H1 (cell line): ENCODE data around the gene MSTO1. TPM values are rescaled to one million over a fixed set of nuclear protein-coding genes. Genes with fewer than 3 reads are reported as not detected.
A peak's percentile ranks its signal among the peaks of the same experiment; 100 is the strongest.
"Not testable (repeated sequence)": the region's sequence is repeated elsewhere in the genome, so short reads cannot be mapped to it uniquely, and the experiment has no call there.

Source experiments
- CTCF ChIA-PET: fragments of 300-600 bp; sonication (Branson Sonifier 250); formaldehyde crosslinking; loops from one replicate; lab custom pipeline; 2021; ENCODE audit not compliant: partially characterized antibody; lab: Charles Lee
- POLR2A ChIA-PET: fragments of 300-600 bp; sonication (Branson Sonifier 250); formaldehyde crosslinking; loops from one replicate; lab custom pipeline; 2021; ENCODE audit warnings: inconsistent platforms; ENCODE audit not compliant: partially characterized antibody; lab: Charles Lee
- DNase-seq, 2 experiments: peaks; one replicate each; pipeline versions ENCODE4 v3.0.0 to v3.0.0-alpha.2; 2010 to 2022; ENCODE audit warnings: low spot score in 2 of 2, low read depth in 1 of 2, mixed read lengths in 1 of 2
- FAIRE-seq: peaks from 2 replicates; lab custom pipeline; 2011; peaks lifted over from hg19 to GRCh38; lab: Jason Lieb, UNC
- H2AFZ ChIP-seq: 2 replicates; pipeline ENCODE4 v1.8.1; 2012; ENCODE audit warnings: low read length, inconsistent platforms
- H2AK5ac ChIP-seq: 2 replicates; pipeline ENCODE4 v1.6.1; 2013; ENCODE audit warnings: low read depth, low read length
- H2BK120ac ChIP-seq: replicated peaks from 2 replicates; pipeline ENCODE3; 2013; ENCODE audit warnings: low read depth, low read length, inconsistent platforms
- H2BK12ac ChIP-seq: 2 replicates; pipeline ENCODE4 v1.6.1; 2013; ENCODE audit warnings: low read depth, low read length
- H2BK15ac ChIP-seq: 2 replicates; pipeline ENCODE4 v1.6.1; 2013; ENCODE audit warnings: low read length
- H2BK20ac ChIP-seq: 2 replicates; pipeline ENCODE4 v1.6.1; 2013; ENCODE audit warnings: low read length
- H2BK5ac ChIP-seq: 2 replicates; pipeline ENCODE4 v1.6.1; 2013; ENCODE audit warnings: low read depth, low read length
- H3K14ac ChIP-seq: 2 replicates; pipeline ENCODE4 v1.6.1; 2013; ENCODE audit warnings: inconsistent platforms; ENCODE audit not compliant: insufficient read length
- H3K18ac ChIP-seq: 2 replicates; pipeline ENCODE4 v1.6.1; 2013; ENCODE audit warnings: low read length; ENCODE audit errors: extremely low read depth
- H3K23ac ChIP-seq: 2 replicates; pipeline ENCODE4 v1.6.1; 2013; ENCODE audit warnings: inconsistent platforms; ENCODE audit not compliant: insufficient read length
- H3K23me2 ChIP-seq: 2 replicates; pipeline ENCODE4 v1.6.1; 2013; ENCODE audit warnings: low read depth, low read length
- H3K27ac ChIP-seq: 2 replicates; pipeline ENCODE4 v1.6.1; 2011; ENCODE audit warnings: low read depth, low read length, inconsistent platforms
- H3K27me3 ChIP-seq, 4 experiments: replicated peaks in 1 of 4; 1 replicate in 1 of 4; 2 replicates in 3 of 4; pipeline versions ENCODE4 v1.6.1 to v1.8.1; 2011 to 2013; ENCODE audit warnings: low read length in 3 of 4, mild to moderate bottlenecking in 3 of 4, inconsistent platforms in 2 of 4, mixed read lengths in 2 of 4, moderate library complexity in 1 of 4; ENCODE audit not compliant: control insufficient read depth in 3 of 4, insufficient read depth in 3 of 4; ENCODE audit errors: extremely low read depth in 1 of 4
- H3K36me3 ChIP-seq, 4 experiments: 2 replicates each; pipeline versions ENCODE4 v1.6.1 to v1.8.1; 2011 to 2013; ENCODE audit warnings: mild to moderate bottlenecking in 4 of 4, low read length in 3 of 4, moderate library complexity in 2 of 4, control low read depth in 1 of 4, inconsistent platforms in 1 of 4; ENCODE audit not compliant: insufficient read depth in 4 of 4, control insufficient read depth in 2 of 4
- H3K4ac ChIP-seq: replicated peaks from 2 replicates; pipeline ENCODE3; 2013; ENCODE audit warnings: low read length, low read depth, mixed read lengths, inconsistent platforms; ENCODE audit not compliant: insufficient read length
- H3K4me1 ChIP-seq, 4 experiments: replicated peaks in 1 of 4; 1 replicate in 1 of 4; 2 replicates in 3 of 4; pipeline versions ENCODE4 v1.6.1 to v1.8.1; 2011 to 2013; ENCODE audit warnings: low read length in 3 of 4, inconsistent platforms in 2 of 4, mixed read lengths in 1 of 4; ENCODE audit not compliant: insufficient read depth in 4 of 4, control insufficient read depth in 3 of 4
- H3K4me2 ChIP-seq, 2 experiments: 2 replicates each; pipeline versions ENCODE4 v1.6.1 to v1.8.1; 2011 to 2013; ENCODE audit warnings: low read depth in 2 of 2, low read length in 2 of 2, control low read depth in 1 of 2, inconsistent platforms in 1 of 2, mild to moderate bottlenecking in 1 of 2; ENCODE audit not compliant: insufficient read depth in 1 of 2
- H3K4me3 ChIP-seq, 4 experiments: fragments of 200-600, 300-600 bp in 1 of 4; sonication (generic), shearing (Covaris generic), sonication (Bioruptor Twin) in 1 of 4; 2 replicates each; pipeline versions ENCODE4 v1.5.1 to v1.8.1; 2011 to 2016; ENCODE audit warnings: low read length in 4 of 4, low read depth in 3 of 4, control low read depth in 2 of 4, inconsistent platforms in 2 of 4, mild to moderate bottlenecking in 2 of 4, mixed read lengths in 1 of 4, moderate library complexity in 1 of 4; ENCODE audit not compliant: insufficient read depth in 2 of 4; ENCODE audit errors: extremely low read depth in 1 of 4
- H3K56ac ChIP-seq: replicated peaks from 2 replicates; pipeline ENCODE3; 2013; ENCODE audit warnings: low read depth, mild to moderate bottlenecking, mixed read lengths, low read length, inconsistent platforms; ENCODE audit not compliant: insufficient read length
- H3K79me1 ChIP-seq: 2 replicates; pipeline ENCODE4 v1.6.1; 2013; ENCODE audit warnings: low read depth, low read length, control low read depth
- H3K79me2 ChIP-seq, 2 experiments: 2 replicates each; pipeline versions ENCODE4 v1.6.1 to v1.8.1; 2012 to 2013; ENCODE audit warnings: low read length in 2 of 2, mild to moderate bottlenecking in 2 of 2, inconsistent platforms in 1 of 2; ENCODE audit not compliant: insufficient read depth in 2 of 2, control insufficient read depth in 1 of 2
- H3K9ac ChIP-seq, 4 experiments: replicated peaks in 1 of 4; 1 replicate in 1 of 4; 2 replicates in 3 of 4; pipeline versions ENCODE4 v1.6.1 to v1.8.1; 2011 to 2013; ENCODE audit warnings: low read depth in 3 of 4, low read length in 3 of 4, control low read depth in 2 of 4, mild to moderate bottlenecking in 2 of 4, moderate library complexity in 2 of 4, inconsistent platforms in 1 of 4; ENCODE audit errors: extremely low read depth in 1 of 4
- H3K9me3 ChIP-seq, 2 experiments: 2 replicates each; pipeline versions ENCODE4 v1.6.1 to v1.8.1; 2012 to 2013; ENCODE audit warnings: mild to moderate bottlenecking in 2 of 2, moderate library complexity in 2 of 2, control low read depth in 1 of 2, inconsistent platforms in 1 of 2, low read depth in 1 of 2, low read length in 1 of 2, mixed read lengths in 1 of 2; ENCODE audit not compliant: insufficient read depth in 2 of 2
- H4K20me1 ChIP-seq, 2 experiments: replicated peaks in 1 of 2; 2 replicates each; pipeline versions ENCODE3 to v1.8.1; 2011 to 2013; ENCODE audit warnings: inconsistent platforms in 2 of 2, low read length in 2 of 2, mild to moderate bottlenecking in 1 of 2; ENCODE audit not compliant: insufficient read depth in 2 of 2, control insufficient read depth in 1 of 2
- H4K5ac ChIP-seq: 2 replicates; pipeline ENCODE4 v1.6.1; 2013; ENCODE audit warnings: low read length, low read depth, mixed read lengths, inconsistent platforms; ENCODE audit not compliant: insufficient read length
- H4K8ac ChIP-seq: 2 replicates; pipeline ENCODE4 v1.8.0; 2013; ENCODE audit warnings: mild to moderate bottlenecking, moderate library complexity, low read length, inconsistent platforms; ENCODE audit not compliant: insufficient read depth; ENCODE audit errors: extremely low read depth
- H4K91ac ChIP-seq: replicated peaks from 2 replicates; pipeline ENCODE3; 2013; ENCODE audit warnings: low read length, mixed read lengths, inconsistent platforms; ENCODE audit not compliant: insufficient read length
- CBX5 ChIP-seq: fragments of 300-800, 300-1000 bp; sonication (generic); IDR thresholded peaks from 2 replicates; pipeline ENCODE4 v1.7.1; 2016; ENCODE audit warnings: antibody characterized with exemption, low read length, low read depth
- PHF8 ChIP-seq: fragments of 200-600 bp; sonication (generic); conservative IDR thresholded peaks from 2 replicates; pipeline ENCODE4 v1.7.1; 2012; ENCODE audit warnings: low read depth, mild to moderate bottlenecking, inconsistent platforms, low read length, moderate library complexity
- WGBS, 2 experiments: shearing (Covaris generic) in 1 of 2; methylation state at CpG; one replicate each; pipeline versions ENCODE4 v1.1.6 to v1.1.7; 2013 to 2015; ENCODE audit warnings: low lambda C conversion rate in 2 of 2, mixed read lengths in 2 of 2, inconsistent platforms in 1 of 2, low coverage in 1 of 2, missing lambda C conversion rate in 1 of 2; ENCODE audit not compliant: insufficient replicate concordance in 2 of 2, insufficient coverage in 1 of 2, insufficient read length in 1 of 2; ENCODE audit errors: extremely low coverage in 1 of 2, missing lambda C conversion rate in 1 of 2; 5-methylcytosine and 5-hydroxymethylcytosine counted together
- polyA plus RNA-seq, 7 experiments: library from polyadenylated mRNA; depleted of rRNA in 3 of 7; stranded (reverse) in 5 of 7; unstranded in 2 of 7; fragments of >200 nt in 5 of 7; fragments of 200-250 nt in 2 of 7; gene quantifications; 1 replicate in 5 of 7; 2 replicates in 1 of 7; 4 replicates in 1 of 7; pipeline versions ENCODE4 v1.2.1 to v1.2.3, GENCODE V29; 2011 to 2013; ENCODE audit warnings: missing spikeins in 2 of 7, mixed read lengths in 2 of 7
- total RNA-seq: library from RNA; stranded (reverse); fragmentation: NEBNext Ultra II Directional; extraction: Animal tissue kit (Norgen Biotek cat#: 25700); gene quantifications from 2 replicates; pipeline ENCODE4 v1.2.1, GENCODE V29; 2021

The MSTO1 gene
- total and polyA plus RNA-seq, 2 of the 8 experiments (the other 6 are each of a cell fraction or from before 2014, with no cell fraction given) = 40.5 to 51.0 TPM

GRCh38 chr1:155657463-155657862, 47.4 kb downstream of the MSTO1 start (continued):
- no peak for TF ChIP-seq CBX5
- no peak for TF ChIP-seq PHF8

DNA sequence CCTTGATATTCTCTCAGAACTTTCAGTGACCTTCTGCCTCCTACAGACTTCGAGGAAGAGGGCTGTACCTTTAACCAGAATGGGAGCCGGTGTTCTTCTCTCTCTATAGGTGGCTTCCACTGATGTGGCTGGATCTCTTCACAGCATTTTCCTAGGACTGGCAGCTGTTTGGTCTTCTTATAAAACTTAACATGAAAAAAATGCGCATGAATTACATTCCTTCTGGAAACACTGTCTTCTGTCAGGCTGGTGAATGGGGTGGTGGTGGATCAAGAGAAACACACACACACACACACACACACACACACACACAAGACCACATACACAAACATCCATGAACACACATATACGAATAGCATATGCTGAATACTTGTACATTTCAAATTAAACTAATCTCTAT, 51.2 kb downstream of the MSTO1 start:
- H2AK5ac ChIP-seq, H3K23me2 ChIP-seq, H3K18ac ChIP-seq, H2BK12ac ChIP-seq, H3K79me2 ChIP-seq, H3K14ac ChIP-seq, H3K27me3 ChIP-seq, CTCF ChIA-PET, H3K9me3 ChIP-seq, H2AFZ ChIP-seq, H3K4me2 ChIP-seq, H2BK120ac ChIP-seq, H3K9ac ChIP-seq, POLR2A ChIA-PET, H4K20me1 ChIP-seq, DNase-seq, H2BK20ac ChIP-seq, H2BK15ac ChIP-seq, H3K27ac ChIP-seq, H4K91ac ChIP-seq, H3K23ac ChIP-seq, H4K5ac ChIP-seq, H3K79me1 ChIP-seq, H2BK5ac ChIP-seq, H3K4me1 ChIP-seq, H3K4ac ChIP-seq, H3K4me3 ChIP-seq, H4K8ac ChIP-seq, H3K56ac ChIP-seq: not testable (repeated sequence)
- peak; percentile 86 for FAIRE-seq
- H3K36me3 ChIP-seq = peaks cover 3 to 41% (median 26%) of the 10 kb centered on the region in 4 experiments
- 93% methylated on average over 2 of the region's 4 CpGs; no CpG with 5 or more reads in 1 of the 2 experiments for WGBS, 2 experiments
